Heart left ventricle (tissue), 16 donors: ENCODE measurements around the gene PREX1. TPM values are rescaled to one million over a fixed set of nuclear protein-coding genes. Genes with fewer than 3 reads are reported as not detected.

Experiments
- ATAC-seq, 4 donors: fragments of 200-7000 bp; cut with Tn5 transposase; one replicate each; pipeline ENCODE4 v1.9.1; 2020 to 2022; ENCODE audit warnings: moderate library complexity in 4 of 4, mild to moderate bottlenecking in 3 of 4, moderate number of reproducible peaks in 1 of 4
- DNase-seq, 5 donors: peaks; one replicate each; pipeline ENCODE4 v3.0.0-alpha.2; 2020
- H3K27ac ChIP-seq, 12 donors: fragments of 200-600 bp; sonication (generic) in 4 of 12; one replicate each; pipeline versions ENCODE4 v1.5.0 to v1.8.0; 2016 to 2022; ENCODE audit warnings: mild to moderate bottlenecking in 2 of 12
- H3K27me3 ChIP-seq, 9 donors: fragments of 200-600 bp; sonication (generic) in 2 of 9; one replicate each; pipeline versions ENCODE4 v1.5.1 to v1.8.0; 2016 to 2022; ENCODE audit warnings: mild to moderate bottlenecking in 3 of 9
- H3K36me3 ChIP-seq, 9 donors: fragments of 200-600 bp; sonication (generic) in 2 of 9; one replicate each; pipeline versions ENCODE4 v1.5.0 to v1.8.0; 2018 to 2022; ENCODE audit warnings: mild to moderate bottlenecking in 2 of 9
- H3K4me1 ChIP-seq, 12 donors: fragments of 200-600 bp; sonication (generic) in 4 of 12; one replicate each; pipeline versions ENCODE4 v1.5.0 to v1.8.0; 2016 to 2022; ENCODE audit warnings: mild to moderate bottlenecking in 3 of 12
- H3K4me3 ChIP-seq, 12 donors: fragments of 200-600 bp; sonication (generic) in 4 of 12; one replicate each; pipeline versions ENCODE4 v1.5.0 to v1.8.0; 2017 to 2022; ENCODE audit warnings: mild to moderate bottlenecking in 9 of 12, moderate library complexity in 4 of 12
- H3K9me3 ChIP-seq, 12 donors: fragments of 200-600 bp; sonication (generic) in 4 of 12; one replicate each; pipeline versions ENCODE4 v1.5.0 to v1.8.0; 2016 to 2022; ENCODE audit warnings: mild to moderate bottlenecking in 1 of 12
- CTCF ChIP-seq, 12 donors: fragments of 200-600 bp; sonication (generic) in 4 of 12; IDR thresholded peaks; one replicate each; pipeline versions ENCODE4 v1.5.0 to v1.8.0; 2018 to 2022; ENCODE audit warnings: antibody characterized with exemption in 12 of 12, mild to moderate bottlenecking in 5 of 12
- POLR2A ChIP-seq, 2 donors: fragments of 450-650 bp; IDR thresholded peaks; one replicate each; pipeline ENCODE4 v1.6.1; 2017; ENCODE audit warnings: antibody characterized with exemption in 2 of 2, mild to moderate bottlenecking in 2 of 2, moderate library complexity in 2 of 2
- WGBS, 4 donors: extraction: QIAGEN DNeasy Blood & Tissue Kit in 2 of 4; methylation state at CpG; one replicate each; pipeline versions ENCODE4 v1.1.5 to v1.1.7; 2013 to 2018; 5-methylcytosine and 5-hydroxymethylcytosine counted together
- intact Hi-C, 10 donors: fragments of 100-400 bp; cut with DNase I; formaldehyde crosslinking; loops; one replicate each; pipeline versions ENCODE4 v1.11.1 to v1.14.2; 2022
- polyA plus RNA-seq, 2 donors: library from polyadenylated mRNA; stranded (reverse); fragments of 200-250 nt; gene quantifications; one replicate each; pipeline ENCODE4 v1.2.3, GENCODE V29; 2013
- total RNA-seq, 9 donors: library from RNA; depleted of rRNA in 2 of 9; stranded (reverse); fragments of >200 nt in 2 of 9; fragmentation: NEBNext Ultra II Directional in 3 of 9; extraction: Animal tissue kit (Norgen Biotek cat#: 25700) in 3 of 9; gene quantifications; one replicate each; pipeline versions ENCODE4 v1.1.0 to v1.2.4, GENCODE V29; 2016 to 2023
- donor health status: ischemic (EF 13 %, LVEDD 7.1; RV severe dilation, severe dysfunction).
- donor health status: healthy with polysubstance abuse.
- donor health status: DM: no; HTN: yes; CAD: no.
- donor health status: DM: no; HTN: no; CAD: no.
- donor health status: ischemic (EF 25% LVEDD 6.9; RV normal size, moderate dysfunction).
- donor health status: ischemic (EF 25% LVEDD 5.7; RV mildly dilated, moderate dysfunction).
- donor health status: healthy.
- donor health status: DM: yes; HTN: yes; CAD: no.
- donor health status: ischemic (EF 35%, LVEDD 5.7; RV mildly dilated, moderate dysfunction).
- donor health status: nonischemic (EF 11% LVEDD 7.7; RV severe dilation, severe dysfunction).
- donor health status: DM: yes; HTN: yes; CAD: no.
- donor health status: PGD.
- donor health status: ischemic (EF 29% LVEDD 5.4; RV normal size, mild dysfunction).
- donor health status: nonischemic (EF 23%, LVEDD 6.1; RV moderate dilation, normal function).

PREX1 gene
- total and polyA plus RNA-seq, 11 donors: 7.2 to 41.5 (median 11.9) TPM

GRCh38 chr20:48856130-48856529 is 28.3 kb upstream of the PREX1 start:
- Histone ChIP-seq H3K4me1 (peaks cover 0 to 61% (median 0%) of the 10 kb centered on the region in 12 donors), H3K9me3 (no peaks in the 10 kb centered on the region), H3K4me3 (no peak overlapping the region), H3K27ac (peak overlapping the region in 1 of 12 donors; percentile 79), H3K27me3 (no peaks in the 10 kb centered on the region), H3K36me3 (no peaks in the 10 kb centered on the region)
- intact Hi-C loops: no loop called here
- no peak for DNase-seq
- 75 to 90% (median 87%) methylated on average over 5 of the region's 5 CpGs for WGBS, 4 donors
- TF ChIP-seq CTCF (IDR thresholded peaks at IDR 0.05) (no peak), POLR2A (IDR thresholded peaks at IDR 0.05) (no peak)
- no peak for ATAC-seq

GRCh38 chr20:48855046-48855445 is 27.2 kb upstream of the PREX1 start:
- H3K36me3 ChIP-seq: no peaks in the 10 kb centered on the region
- peaks cover 0 to 53% (median 0%) of the 10 kb centered on the region in 12 donors for H3K4me1 ChIP-seq
- DNase-seq (no peak), ATAC-seq (no peak)
- TF ChIP-seq POLR2A (IDR thresholded peaks at IDR 0.05) (no peak), CTCF (IDR thresholded peaks at IDR 0.05) (no peak)
- no peak overlapping the region for H3K4me3 ChIP-seq
- H3K9me3 ChIP-seq: no peaks in the 10 kb centered on the region
- WGBS, 4 donors: 92 to 97% (median 95%) methylated on average over 4 of the region's 4 CpGs
- intact Hi-C loops: no loop called here
- H3K27me3 ChIP-seq: no peaks in the 10 kb centered on the region
- no peak overlapping the region for H3K27ac ChIP-seq

DNA sequence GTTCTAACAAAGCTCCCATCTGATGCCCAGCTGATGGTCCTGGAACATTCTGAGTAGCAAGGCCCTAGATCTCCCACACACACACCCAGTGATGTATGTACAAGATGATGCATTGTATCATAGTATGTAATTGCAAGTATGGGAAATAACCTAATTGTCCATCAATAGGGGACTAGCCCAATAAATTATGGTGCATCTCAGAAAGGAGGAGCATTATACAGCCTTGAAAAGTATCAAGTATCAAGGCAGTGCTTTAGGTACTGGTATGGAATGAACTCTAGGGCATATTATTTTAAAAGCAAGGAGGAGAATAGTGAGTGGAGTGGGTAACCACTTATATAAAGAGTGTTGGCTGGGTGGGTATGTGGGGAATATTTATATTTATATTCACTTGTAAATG is 24.8 kb upstream of the PREX1 start:
- peaks cover 0 to 29% (median 0%) of the 10 kb centered on the region in 12 donors for H3K4me1 ChIP-seq
- no peaks in the 10 kb centered on the region for H3K36me3 ChIP-seq
- H3K27me3 ChIP-seq: no peaks in the 10 kb centered on the region
- no peak for TF ChIP-seq POLR2A (IDR thresholded peaks at IDR 0.05)
- no peak for TF ChIP-seq CTCF (IDR thresholded peaks at IDR 0.05)
- no peak overlapping the region for H3K27ac ChIP-seq
- intact Hi-C loops: no loop called here
- no peak overlapping the region for H3K4me3 ChIP-seq
- H3K9me3 ChIP-seq: no peaks in the 10 kb centered on the region
- ATAC-seq: no peak
- DNase-seq: no peak

- no peak for ATAC-seq
- peaks cover 0 to 22% (median 4%) of the 10 kb centered on the region in 12 donors for H3K4me1 ChIP-seq
- intact Hi-C loops: no loop called here
- H3K4me3 ChIP-seq: no peak overlapping the region
- no peaks in the 10 kb centered on the region for H3K36me3 ChIP-seq
- TF ChIP-seq POLR2A (IDR thresholded peaks at IDR 0.05): no peak
- no peak for TF ChIP-seq CTCF (IDR thresholded peaks at IDR 0.05)
- no peak overlapping the region for H3K27ac ChIP-seq
- WGBS, 4 donors: 89 to 95% (median 94%) methylated on average over 6 of the region's 6 CpGs
- no peaks in the 10 kb centered on the region for H3K27me3 ChIP-seq
- no peak for DNase-seq
- no peaks in the 10 kb centered on the region for H3K9me3 ChIP-seq
These were observed 23.8 kb upstream of the PREX1 start for GRCh38 chr20:48851579-48851978.
